ENCODE measurements around the gene OR10A3.

Gene OR10A3

GRCh38 chr11:7931168-7931567 lies 10.3 kb downstream of the OR10A3 start, which contains the start of gene OR10A6:
OR10A6 (minus strand) TSS chr11:7931268; CDS start chr11:7928662, 2,606 bp downstream.
- DNase-seq, result no peak

- no peak for DNase-seq
Observed at GRCh38 chr11:7927635-7928034, 13.9 kb downstream of the OR10A3 start.

- no peak for DNase-seq
Observed at GRCh38 chr11:7924536-7924935, 17.0 kb downstream of the OR10A3 start.

- DNase-seq, result no peak
Observed at GRCh38 chr11:7918141-7918540, 23.4 kb downstream of the OR10A3 start.

- DNase-seq, result no peak
Observed at GRCh38 chr11:7911011-7911410, 30.5 kb downstream of the OR10A3 start.

GRCh38 chr11:7910286-7910788 lies 31.2 kb downstream of the OR10A3 start:
- DNase-seq, result no peak

- DNase-seq, result no peak
Observed at GRCh38 chr11:7909585-7910285, 31.8 kb downstream of the OR10A3 start.

GRCh38 chr11:7907121-7907520 lies 34.4 kb downstream of the OR10A3 start:
- no peak for DNase-seq

- DNase-seq, result no peak
Observed at GRCh38 chr11:7906481-7906880, 35.0 kb downstream of the OR10A3 start.

- DNase-seq, result no peak
Observed at GRCh38 chr11:7905961-7906429, 35.5 kb downstream of the OR10A3 start.

GRCh38 chr11:7905549-7905948 lies 36.0 kb downstream of the OR10A3 start:
- DNase-seq, result no peak

- DNase-seq, result no peak
Observed at GRCh38 chr11:7904917-7905316, 36.6 kb downstream of the OR10A3 start.

GRCh38 chr11:7903940-7904339 lies 37.6 kb downstream of the OR10A3 start:
- DNase-seq, result no peak

GRCh38 chr11:7901319-7901854 lies 40.1 kb downstream of the OR10A3 start:
- no peak for DNase-seq

- no peak for DNase-seq
Observed at GRCh38 chr11:7900686-7901085, 40.8 kb downstream of the OR10A3 start.

- no peak for DNase-seq
Observed at GRCh38 chr11:7899418-7899817, 42.1 kb downstream of the OR10A3 start.

GRCh38 chr11:7898666-7899283 lies 42.7 kb downstream of the OR10A3 start:
- DNase-seq, result no peak

GRCh38 chr11:7896009-7896785 lies 45.3 kb downstream of the OR10A3 start:
- DNase-seq, result no peak

- no peak for DNase-seq
Observed at GRCh38 chr11:7894251-7894650, 47.3 kb downstream of the OR10A3 start.

- no peak for DNase-seq
Observed at GRCh38 chr11:7893796-7894195, 47.7 kb downstream of the OR10A3 start.

GRCh38 chr11:7892840-7893254 lies 48.7 kb downstream of the OR10A3 start:
- no peak for DNase-seq

- no peak for DNase-seq
Observed at GRCh38 chr11:7892059-7892699, 49.3 kb downstream of the OR10A3 start.
